MM.1S (cell line): ENCODE results near the gene FADS3.

Experiments
- DNase-seq: peaks from one replicate; pipeline ENCODE4 v3.0.0-alpha.2; 2015
- H2AFZ ChIP-seq: fragments of 300-600 bp; sonication (generic); 2 replicates; pipeline ENCODE4 v1.6.0; 2016; ENCODE audit warnings: antibody characterized with exemption, low read length
- H3F3A ChIP-seq: fragments of 300-600 bp; sonication (generic); 2 replicates; pipeline ENCODE4 v1.6.1; 2016; ENCODE audit warnings: mild to moderate bottlenecking, antibody characterized with exemption, low read length, moderate library complexity, mixed read lengths; ENCODE audit not compliant: insufficient read depth
- H3K27ac ChIP-seq: fragments of 300-600 bp; sonication (generic); 2 replicates; pipeline ENCODE4 v1.5.1; 2016; ENCODE audit warnings: mild to moderate bottlenecking, low read length
- H3K27me3 ChIP-seq: fragments of 300-600 bp; sonication (generic); replicated peaks from 2 replicates; pipeline ENCODE4 v1.6.0; 2016; ENCODE audit warnings: low read length; ENCODE audit not compliant: insufficient read depth
- H3K36me3 ChIP-seq: fragments of 300-600 bp; sonication (generic); replicated peaks from 2 replicates; pipeline ENCODE4 v1.6.1; 2016; ENCODE audit warnings: mild to moderate bottlenecking, low read length, mixed read lengths; ENCODE audit not compliant: insufficient read depth
- H3K4me1 ChIP-seq: fragments of 300-600 bp; sonication (generic); 2 replicates; pipeline ENCODE4 v1.6.1; 2016; ENCODE audit warnings: low read length, mixed read lengths
- H3K4me2 ChIP-seq: fragments of 300-600 bp; sonication (generic); 2 replicates; pipeline ENCODE4 v1.6.0; 2016; ENCODE audit warnings: low read depth, low read length
- H3K4me3 ChIP-seq: fragments of 300-600 bp; sonication (generic); 2 replicates; pipeline ENCODE4 v1.5.1; 2016; ENCODE audit warnings: low read length, mixed read lengths
- H3K79me2 ChIP-seq: fragments of 300-600 bp; sonication (generic); 2 replicates; pipeline ENCODE4 v1.6.1; 2016; ENCODE audit warnings: mixed run types, low read length, mixed read lengths
- H3K9ac ChIP-seq: fragments of 300-600 bp; sonication (generic); 2 replicates; pipeline ENCODE4 v1.6.1; 2016; ENCODE audit warnings: low read length, mixed read lengths
- H3K9me2 ChIP-seq: fragments of 300-600 bp; sonication (generic); replicated peaks from 2 replicates; pipeline ENCODE4 v1.6.1; 2016; ENCODE audit warnings: mild to moderate bottlenecking, low read length, mixed read lengths; ENCODE audit not compliant: insufficient read depth
- H3K9me3 ChIP-seq: fragments of 300-600 bp; sonication (generic); replicated peaks from 2 replicates; pipeline ENCODE4 v1.6.1; 2016; ENCODE audit warnings: mild to moderate bottlenecking, low read length, mixed read lengths; ENCODE audit not compliant: insufficient read depth
- H4K20me1 ChIP-seq: fragments of 300-600 bp; sonication (generic); 2 replicates; pipeline ENCODE4 v1.6.1; 2016; ENCODE audit warnings: mild to moderate bottlenecking, low read length, moderate library complexity, mixed read lengths; ENCODE audit not compliant: insufficient read depth
- EZH2 ChIP-seq: fragments of 300-600 bp; sonication (generic); optimal IDR thresholded peaks from 2 replicates; pipeline ENCODE3; 2017; ENCODE audit warnings: low read depth, mild to moderate bottlenecking, antibody characterized with exemption, low read length, mixed read lengths
- EZH2phosphoT487 ChIP-seq: fragments of 300-600 bp; sonication (generic); IDR thresholded peaks from 2 replicates; pipeline ENCODE4 v1.6.1; 2018; ENCODE audit warnings: antibody characterized with exemption, low read length
- TF ChIP-seq, protein P1 (sequence below): fragments of 300-600 bp; sonication (generic); IDR thresholded peaks from 2 replicates; pipeline ENCODE4 v1.5.1; 2016; ENCODE audit warnings: antibody characterized with exemption, low read length, mixed read lengths

FADS3 gene

DNA sequence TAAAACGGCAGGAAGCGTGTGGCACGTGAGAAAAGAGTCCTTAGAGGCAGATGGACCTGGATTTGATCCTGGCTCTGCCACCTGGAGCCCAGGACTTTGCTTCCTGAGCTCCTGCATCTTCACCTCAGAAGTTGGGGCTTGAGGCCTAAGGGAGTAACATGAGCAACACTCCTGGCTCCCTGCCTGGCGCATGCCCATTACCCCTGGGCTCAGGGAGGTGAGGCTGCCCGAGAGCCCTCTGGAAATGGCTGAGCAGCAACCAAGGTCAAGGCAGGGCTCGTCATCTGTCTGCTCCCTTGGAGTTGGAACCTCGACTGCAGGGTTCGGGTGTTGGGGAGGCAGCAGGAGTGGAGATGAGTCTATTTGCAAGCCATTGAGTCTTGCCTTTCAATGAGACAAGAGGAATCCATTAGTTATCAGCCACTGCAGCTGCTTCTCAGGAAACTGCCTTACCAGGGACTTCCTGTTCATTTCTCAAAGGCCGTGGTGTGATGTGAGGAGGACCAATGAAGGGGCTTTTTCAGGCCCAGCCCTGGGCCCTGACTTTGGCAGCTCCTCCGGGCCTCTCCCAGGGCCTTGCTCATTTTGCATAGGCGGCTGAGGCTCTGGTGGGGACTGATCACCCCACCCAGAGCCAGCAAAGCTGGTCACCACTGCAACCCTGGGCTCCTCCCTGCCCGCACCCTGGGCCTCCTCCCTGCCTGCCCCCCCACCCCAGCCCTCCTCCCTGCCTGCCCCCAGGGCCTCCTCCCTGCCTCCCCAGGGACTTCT, 56.9 kb downstream of the FADS3 start:
- no peaks in the 10 kb centered on the region for H3K36me3 ChIP-seq
- peaks cover 8% of the 10 kb centered on the region for H3K27me3 ChIP-seq
- H3K27ac ChIP-seq: peak overlapping the region; percentile 72; the same call in 1 of the 2 replicates
- peak overlapping the region; percentile 64 for H2AFZ ChIP-seq
- no peaks in the 10 kb centered on the region for H3K9me3 ChIP-seq
- H4K20me1 ChIP-seq: no peaks in the 10 kb centered on the region
- DNase-seq: peak; percentile 77
- H3K4me2 ChIP-seq: peak overlapping the region; percentile 46
- H3K4me3 ChIP-seq: no peak overlapping the region
- TF ChIP-seq EZH2phosphoT487: no peak
- TF ChIP-seq EZH2: no peak
- TF ChIP-seq, protein P1, sequence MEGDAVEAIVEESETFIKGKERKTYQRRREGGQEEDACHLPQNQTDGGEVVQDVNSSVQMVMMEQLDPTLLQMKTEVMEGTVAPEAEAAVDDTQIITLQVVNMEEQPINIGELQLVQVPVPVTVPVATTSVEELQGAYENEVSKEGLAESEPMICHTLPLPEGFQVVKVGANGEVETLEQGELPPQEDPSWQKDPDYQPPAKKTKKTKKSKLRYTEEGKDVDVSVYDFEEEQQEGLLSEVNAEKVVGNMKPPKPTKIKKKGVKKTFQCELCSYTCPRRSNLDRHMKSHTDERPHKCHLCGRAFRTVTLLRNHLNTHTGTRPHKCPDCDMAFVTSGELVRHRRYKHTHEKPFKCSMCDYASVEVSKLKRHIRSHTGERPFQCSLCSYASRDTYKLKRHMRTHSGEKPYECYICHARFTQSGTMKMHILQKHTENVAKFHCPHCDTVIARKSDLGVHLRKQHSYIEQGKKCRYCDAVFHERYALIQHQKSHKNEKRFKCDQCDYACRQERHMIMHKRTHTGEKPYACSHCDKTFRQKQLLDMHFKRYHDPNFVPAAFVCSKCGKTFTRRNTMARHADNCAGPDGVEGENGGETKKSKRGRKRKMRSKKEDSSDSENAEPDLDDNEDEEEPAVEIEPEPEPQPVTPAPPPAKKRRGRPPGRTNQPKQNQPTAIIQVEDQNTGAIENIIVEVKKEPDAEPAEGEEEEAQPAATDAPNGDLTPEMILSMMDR: no peak
- H3F3A ChIP-seq: 0 out of 2 replicates have a peak, but pooled peaks cover 3% of the 10 kb centered on the region
- no peaks in the 10 kb centered on the region for H3K9me2 ChIP-seq
- no peaks in the 10 kb centered on the region for H3K79me2 ChIP-seq
- peaks cover 21% of the 10 kb centered on the region for H3K4me1 ChIP-seq
- H3K9ac ChIP-seq: no peak overlapping the region; the same call in 1 of the 2 replicates

DNA sequence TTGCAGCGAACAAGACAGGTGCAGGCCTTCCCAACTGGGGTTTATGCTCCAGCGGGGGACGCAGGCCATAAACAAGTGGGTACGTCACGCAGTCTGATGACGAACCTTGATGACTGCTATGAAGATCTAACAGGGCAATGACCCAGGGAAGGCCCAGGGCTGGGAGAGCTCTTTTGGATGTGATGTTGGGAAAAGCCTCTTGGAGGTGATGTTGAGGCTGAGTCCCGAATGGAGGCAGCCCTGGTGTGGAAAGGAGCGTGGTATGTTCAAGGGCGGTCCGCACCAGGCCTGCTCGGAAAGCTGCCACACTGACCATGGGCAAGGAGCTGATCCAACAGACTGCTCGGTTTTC, 57.4 kb downstream of the FADS3 start:
- Histone ChIP-seq H3F3A (0 out of 2 replicates have a peak, but pooled peaks cover 3% of the 10 kb centered on the region), H3K36me3 (no peaks in the 10 kb centered on the region), H3K9ac (no peak overlapping the region), H3K27ac (peak overlapping the region; percentile 72; the same call in 1 of the 2 replicates), H3K4me2 (no peak overlapping the region; the same call in 1 of the 2 replicates), H3K27me3 (peaks cover 13% of the 10 kb centered on the region), H3K4me1 (peaks cover 21% of the 10 kb centered on the region), H3K79me2 (no peaks in the 10 kb centered on the region), H3K9me2 (no peaks in the 10 kb centered on the region), H3K9me3 (no peaks in the 10 kb centered on the region), H2AFZ (peak overlapping the region; percentile 64), H3K4me3 (no peak overlapping the region), H4K20me1 (no peaks in the 10 kb centered on the region)
- no peak for DNase-seq
- TF ChIP-seq EZH2 (no peak), EZH2phosphoT487 (no peak)
- TF ChIP-seq, protein P1: no peak

DNA sequence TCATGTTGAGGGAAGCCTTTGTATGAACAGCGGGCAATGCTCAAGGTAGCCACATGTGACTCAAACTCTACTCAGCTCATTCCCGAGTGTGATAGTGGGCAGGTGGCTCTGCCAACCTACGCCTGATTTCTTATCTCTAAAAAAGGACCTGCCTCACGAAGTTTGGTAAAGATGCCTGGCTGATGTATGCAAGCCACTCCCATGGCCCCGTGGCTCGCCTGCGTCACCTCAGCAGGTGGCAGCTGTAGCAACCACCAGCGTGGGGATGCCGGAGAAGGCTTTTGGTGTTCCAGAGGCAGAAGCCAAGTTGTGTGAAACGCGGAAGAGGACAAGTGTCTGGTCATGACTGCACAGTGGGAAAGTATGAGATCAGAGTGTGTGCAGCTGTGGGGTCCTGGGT, 57.9 kb downstream of the FADS3 start:
- H3K4me3 ChIP-seq: no peak overlapping the region
- H3K79me2 ChIP-seq: no peaks in the 10 kb centered on the region
- TF ChIP-seq EZH2: no peak
- TF ChIP-seq, protein P1: no peak
- no peak for TF ChIP-seq EZH2phosphoT487
- H3K9ac ChIP-seq: no peak overlapping the region
- H2AFZ ChIP-seq: no peak overlapping the region
- H3K9me2 ChIP-seq: no peaks in the 10 kb centered on the region
- 0 out of 2 replicates have a peak, but pooled peaks cover 3% of the 10 kb centered on the region for H3F3A ChIP-seq
- H3K27me3 ChIP-seq: peaks cover 18% of the 10 kb centered on the region
- DNase-seq: no peak
- H3K27ac ChIP-seq: no peak overlapping the region
- peaks cover 21% of the 10 kb centered on the region for H3K4me1 ChIP-seq
- no peaks in the 10 kb centered on the region for H3K36me3 ChIP-seq
- H4K20me1 ChIP-seq: no peaks in the 10 kb centered on the region
- H3K9me3 ChIP-seq: no peaks in the 10 kb centered on the region
- no peak overlapping the region for H3K4me2 ChIP-seq
